Activated T-cell treated with anti-CD3 and anti-CD28 coated beads, Interleukin-2, amount 50 U/mL, for 48 hours (primary cell): Measurements from ENCODE around the gene C18orf54.
"Not testable (repeated sequence)": the region's sequence is repeated elsewhere in the genome, so short reads cannot be mapped to it uniquely, and the experiment has no call there.

Experiments used
- DNase-seq, 2 experiments: peaks; one replicate each; pipeline ENCODE4 v3.0.0-alpha.2; 2020

Gene C18orf54

DNA sequence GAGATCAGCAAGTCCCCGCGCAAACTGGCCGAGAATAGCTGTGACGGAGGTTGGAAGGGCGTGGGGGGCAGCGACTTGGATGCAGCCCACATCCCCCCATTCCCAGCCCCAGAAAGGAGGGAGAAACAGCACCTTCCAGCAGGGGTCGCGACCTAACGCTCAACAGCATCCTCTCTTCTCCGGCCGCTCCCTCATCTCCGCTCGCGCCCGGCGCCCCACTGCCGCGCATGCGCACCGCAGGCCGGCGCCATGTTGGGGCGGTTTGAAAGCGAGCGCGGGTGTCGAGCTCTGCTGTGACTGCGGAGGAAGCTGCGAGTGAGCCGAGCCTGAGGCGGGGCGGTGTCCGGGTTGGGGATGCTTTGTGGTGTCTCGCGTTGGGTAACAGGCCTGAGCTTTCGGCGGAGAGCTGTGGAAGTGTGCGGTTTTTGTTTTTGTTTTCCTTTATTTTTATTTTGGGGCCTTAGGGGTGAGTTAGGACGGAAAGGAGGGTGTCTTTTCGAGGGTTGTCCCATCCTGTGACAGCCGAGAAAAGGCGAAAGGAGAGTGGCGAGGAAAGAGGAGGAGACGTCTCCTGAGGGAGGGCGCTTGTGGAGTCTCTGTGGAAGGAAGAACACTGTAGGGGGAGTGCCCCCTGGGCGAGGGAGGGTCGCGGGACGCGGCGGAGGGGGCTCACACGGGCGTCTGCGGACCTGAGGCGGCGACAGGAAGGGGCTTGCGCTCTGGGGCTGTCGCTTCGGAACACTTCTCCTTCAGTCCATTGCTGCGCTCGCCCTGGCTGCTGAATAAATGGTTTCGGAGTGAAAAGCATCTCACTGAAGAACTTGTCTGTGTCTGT, at the start of gene C18orf54, which contains the start of gene STARD6:
C18orf54 (plus strand) TSS at position 247 of the 835 bp plus-strand sequence. CDS start 2,667 bp downstream, outside the sequence.
STARD6 (minus strand) TSS at position 199 of the 835 bp plus-strand sequence. CDS start 3,285 bp downstream, outside the sequence.
- peak; percentile 88 to 91 for DNase-seq

DNA sequence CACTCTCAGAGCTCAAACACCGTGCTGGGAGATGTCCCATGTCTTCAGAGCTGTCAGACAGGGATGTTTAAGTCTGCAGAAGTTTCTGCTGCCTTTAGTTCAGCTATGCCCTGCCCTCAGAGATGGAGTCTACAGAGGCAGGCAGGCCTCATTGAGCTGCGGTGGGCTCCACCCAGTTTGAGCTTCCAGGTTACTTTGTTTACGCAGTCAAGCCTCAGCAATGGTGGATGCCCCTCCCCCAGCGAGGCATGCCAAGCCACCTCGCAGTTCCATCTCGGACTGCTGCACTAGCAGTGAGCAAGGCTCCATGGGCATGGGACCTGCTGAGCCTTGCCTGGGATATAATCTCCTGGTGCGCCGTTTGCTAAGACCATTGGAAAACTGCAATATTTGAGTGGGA, 48.1 kb upstream of the C18orf54 start:
- DNase-seq = not testable (repeated sequence)

DNA sequence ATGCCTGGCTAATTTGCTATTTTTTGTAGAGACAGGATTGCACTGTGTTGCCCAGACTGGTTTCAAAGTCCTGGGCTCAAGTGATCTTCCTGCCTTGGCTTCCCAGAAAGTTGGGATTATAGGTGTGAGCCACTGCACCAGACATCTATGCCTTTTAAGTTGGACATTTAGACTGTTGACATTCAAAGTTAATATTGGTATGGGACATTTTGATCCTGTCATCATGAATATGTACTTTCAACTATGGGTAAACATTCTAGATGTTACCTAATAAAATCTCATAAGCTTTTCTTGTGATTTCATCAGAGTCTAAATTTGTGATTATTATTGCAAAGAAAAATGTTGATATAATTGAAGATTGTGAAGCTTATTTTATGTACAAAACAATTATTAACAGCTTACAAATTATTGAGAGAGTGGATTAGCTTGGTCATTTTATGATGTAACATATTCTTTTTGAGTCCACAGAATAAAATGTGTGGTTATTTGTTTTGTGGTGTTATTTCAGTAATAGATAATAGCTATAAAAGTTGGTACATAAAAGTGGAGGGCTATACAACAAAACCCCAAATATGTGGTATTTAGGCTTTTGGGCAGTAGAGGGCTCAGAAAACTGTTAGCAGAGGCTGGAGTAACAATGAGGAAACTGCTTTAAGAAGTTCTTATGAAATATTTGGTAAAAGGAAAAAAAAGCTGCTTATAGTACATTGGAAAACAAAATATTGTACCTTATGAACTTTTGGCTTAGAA, 41.5 kb upstream of the C18orf54 start:
- DNase-seq = no peak

DNA sequence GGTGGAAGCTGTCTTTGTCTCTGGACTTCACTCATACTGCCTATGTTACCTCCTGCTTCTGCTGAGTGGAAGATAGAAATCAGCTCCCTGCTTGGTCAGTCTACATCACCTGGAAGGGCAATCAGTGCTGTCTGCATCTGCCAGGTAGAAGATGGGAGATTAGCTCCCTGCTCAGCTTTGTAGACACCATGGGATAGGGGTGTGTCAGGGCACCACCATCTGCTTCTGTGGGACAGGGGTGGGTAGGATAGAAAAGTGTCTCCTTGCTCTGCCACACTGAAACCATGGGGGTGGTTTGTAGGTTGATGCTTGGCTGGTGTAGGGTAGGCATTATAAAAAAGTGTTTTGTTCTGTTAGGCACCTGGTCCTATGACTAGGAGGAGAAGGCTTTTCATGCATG, 34.1 kb upstream of the C18orf54 start:
- no peak for DNase-seq

DNA sequence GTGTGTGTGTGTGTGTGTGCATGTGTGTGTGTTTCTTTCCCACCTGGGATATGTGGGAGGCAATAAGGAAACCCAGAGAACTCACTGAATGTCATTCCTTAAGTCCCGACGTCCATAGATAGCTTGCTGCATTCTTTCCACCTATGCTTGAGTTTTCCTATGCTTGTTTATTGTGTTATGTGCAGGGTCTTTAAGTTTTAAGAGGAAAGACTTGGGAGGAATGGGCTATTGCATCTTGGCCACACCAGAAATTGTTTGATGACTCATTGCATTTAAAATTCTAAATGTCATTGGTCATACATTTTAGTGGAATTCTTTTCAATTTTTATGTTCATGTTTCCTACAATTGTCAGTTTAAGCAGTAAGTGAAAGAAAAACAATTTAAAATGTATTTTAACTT, 33.7 kb upstream of the C18orf54 start:
- DNase-seq = no peak

DNA sequence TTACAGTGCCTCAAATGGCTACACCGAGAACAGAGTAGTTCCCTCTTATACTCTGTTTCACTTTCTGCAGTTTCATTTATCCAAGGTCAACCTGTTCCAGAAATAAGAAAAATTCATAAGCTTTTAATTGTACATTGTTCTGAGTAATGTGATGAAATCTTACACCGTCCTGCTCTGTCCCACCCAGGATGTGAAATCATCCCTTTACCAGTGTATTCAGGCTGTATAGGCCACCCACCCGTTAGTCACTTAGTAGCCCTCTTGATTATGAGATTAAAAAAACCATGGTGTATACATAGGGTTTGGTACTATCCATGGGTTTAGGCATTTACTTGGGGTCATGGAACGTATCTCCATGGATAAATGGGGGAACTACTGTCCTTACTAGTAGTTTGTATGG, 29.9 kb upstream of the C18orf54 start:
- no peak for DNase-seq

DNA sequence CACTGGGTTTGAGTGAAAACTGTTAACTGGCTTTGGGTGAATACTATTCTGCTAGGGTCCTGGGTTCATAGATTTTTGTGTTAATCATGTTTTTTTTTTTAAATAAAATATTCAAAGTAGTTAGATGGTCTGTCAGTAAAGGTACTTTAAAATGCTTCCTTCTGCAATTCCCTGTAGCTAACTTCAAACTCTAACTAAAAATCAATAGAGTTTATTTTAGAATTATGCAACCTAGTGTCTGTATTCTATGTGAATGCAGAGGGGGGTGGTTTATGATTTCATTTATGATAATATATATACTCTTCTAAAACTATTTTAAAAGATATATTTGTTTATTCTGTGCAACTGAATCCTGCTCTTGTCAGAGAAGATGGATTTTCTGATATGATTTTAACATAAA, 27.9 kb upstream of the C18orf54 start:
- DNase-seq = no peak

DNA sequence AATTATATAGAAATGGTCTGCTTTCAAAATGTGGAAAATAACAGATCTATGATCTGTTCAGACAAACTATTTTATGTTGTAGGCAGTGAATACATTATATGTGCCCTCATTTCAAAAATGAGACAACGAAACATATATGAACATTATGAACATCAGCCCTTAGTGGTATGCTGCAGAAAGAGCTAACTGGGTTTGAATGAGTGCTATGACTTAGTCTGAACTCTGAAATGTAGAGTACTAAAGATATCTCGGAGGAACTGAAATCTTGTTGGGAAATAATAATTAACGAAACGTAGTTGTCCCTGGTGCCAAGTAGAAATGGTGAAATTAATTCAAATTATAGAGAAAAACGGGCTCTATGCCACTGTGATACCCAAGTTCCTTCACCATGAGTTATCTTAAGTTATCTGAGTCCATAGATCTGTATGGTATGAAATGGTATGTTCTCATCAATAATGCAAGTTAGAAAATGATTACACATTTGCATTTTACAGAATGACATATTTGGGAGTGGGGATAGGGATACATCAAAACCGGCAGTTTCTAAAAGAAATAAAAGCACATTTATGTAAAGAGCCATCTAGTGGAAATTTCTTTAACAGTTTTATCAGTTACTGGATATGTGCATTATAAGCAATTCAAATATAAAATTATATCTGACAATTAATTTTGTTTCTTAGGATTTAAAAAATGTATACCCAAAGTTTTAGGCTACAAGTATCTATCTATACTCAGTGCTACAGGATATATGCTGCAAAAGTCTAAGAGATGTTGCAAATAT, 26.7 kb upstream of the C18orf54 start:
- no peak for DNase-seq

DNA sequence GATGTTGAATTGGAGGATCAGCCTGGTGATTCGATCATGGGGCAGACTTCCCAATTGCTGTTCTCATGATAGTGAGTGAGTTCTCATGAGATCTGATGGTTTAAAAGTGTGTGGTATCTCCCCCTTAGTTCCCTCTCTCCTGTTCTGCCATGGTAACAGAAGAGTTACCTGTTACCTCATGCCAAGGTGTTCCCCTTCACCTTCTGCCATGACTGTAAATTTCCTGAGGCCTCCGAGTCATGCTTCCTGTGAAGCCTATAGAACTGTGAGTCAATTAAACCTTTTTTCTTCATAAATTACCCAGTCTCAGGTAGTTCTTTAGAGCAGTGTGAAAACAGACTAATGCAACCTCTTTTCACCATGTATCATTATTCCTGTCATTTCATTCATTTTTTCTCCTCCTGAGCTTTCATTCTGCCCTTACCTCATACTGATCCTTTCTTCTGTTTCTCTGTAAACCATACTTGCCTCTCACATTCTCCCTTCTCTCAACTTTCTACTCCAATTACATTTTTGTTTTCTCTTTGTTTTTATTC, 22.0 kb upstream of the C18orf54 start:
- DNase-seq = no peak

DNA sequence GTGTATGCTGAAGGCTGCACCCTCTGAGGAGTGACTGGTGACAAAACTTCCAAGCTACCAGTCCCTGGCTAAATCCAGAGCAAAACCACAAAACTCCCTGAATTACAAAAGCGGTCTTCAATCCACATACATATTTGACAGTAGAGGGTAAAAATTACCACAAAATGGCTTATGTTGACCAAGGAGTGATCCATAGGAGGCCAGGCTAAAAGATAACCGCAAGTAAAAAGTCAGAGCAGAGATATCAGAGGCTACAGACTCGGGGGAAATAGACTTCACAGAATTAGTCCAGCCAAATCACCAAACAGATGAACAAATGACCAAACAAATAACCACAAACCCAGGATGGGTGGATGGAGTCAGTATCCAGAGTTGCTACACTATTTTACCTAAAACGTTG, 19.5 kb upstream of the C18orf54 start:
- DNase-seq = no peak

DNA sequence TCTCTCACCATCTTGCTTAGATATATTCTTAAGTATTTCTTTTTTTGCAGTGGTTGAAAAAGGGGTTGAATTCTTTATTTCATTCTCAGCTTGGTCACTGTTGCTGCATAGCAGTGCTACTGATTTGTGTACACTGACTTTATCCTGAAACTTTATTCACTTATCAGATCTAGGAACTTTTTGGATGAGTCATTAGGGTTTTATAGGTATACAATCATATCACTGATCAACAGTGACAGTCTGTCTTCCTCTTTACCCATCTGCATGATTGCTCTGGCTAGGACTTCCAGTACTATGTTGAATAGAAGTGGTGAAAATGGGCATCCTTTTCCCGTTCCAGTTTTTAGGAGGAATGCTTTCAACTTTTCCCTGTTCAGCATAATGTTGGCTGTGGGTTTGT, 6.5 kb upstream of the C18orf54 start:
- no peak for DNase-seq

DNA sequence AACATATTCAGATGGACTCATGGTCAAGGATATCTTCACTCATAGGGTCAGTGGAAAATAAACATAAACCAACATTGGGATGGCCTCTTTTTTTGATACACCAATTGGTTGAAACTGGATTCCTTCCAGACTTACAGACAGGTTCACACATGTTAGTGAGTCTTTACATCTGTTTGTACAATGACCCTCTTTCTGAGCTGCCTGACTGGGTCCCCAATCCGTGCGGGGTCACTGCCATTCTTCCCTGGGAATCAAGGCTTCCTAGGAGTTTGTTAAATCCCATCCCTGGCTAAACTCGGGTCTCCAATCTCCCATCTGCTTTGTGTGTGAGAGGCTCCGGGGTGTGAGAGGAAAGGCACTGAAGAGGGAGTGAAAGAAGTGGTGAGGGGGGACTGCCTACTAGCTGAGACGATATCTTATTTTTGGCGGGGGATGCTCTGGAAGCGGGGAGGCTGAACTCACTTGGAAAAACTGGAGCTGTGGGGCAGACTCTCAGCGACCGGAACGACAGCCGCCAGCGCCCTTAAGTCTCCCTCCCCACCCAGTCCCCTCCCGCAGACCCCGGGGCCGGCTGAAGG, 535 bp upstream of the C18orf54 start:
- DNase-seq = no peak

DNA sequence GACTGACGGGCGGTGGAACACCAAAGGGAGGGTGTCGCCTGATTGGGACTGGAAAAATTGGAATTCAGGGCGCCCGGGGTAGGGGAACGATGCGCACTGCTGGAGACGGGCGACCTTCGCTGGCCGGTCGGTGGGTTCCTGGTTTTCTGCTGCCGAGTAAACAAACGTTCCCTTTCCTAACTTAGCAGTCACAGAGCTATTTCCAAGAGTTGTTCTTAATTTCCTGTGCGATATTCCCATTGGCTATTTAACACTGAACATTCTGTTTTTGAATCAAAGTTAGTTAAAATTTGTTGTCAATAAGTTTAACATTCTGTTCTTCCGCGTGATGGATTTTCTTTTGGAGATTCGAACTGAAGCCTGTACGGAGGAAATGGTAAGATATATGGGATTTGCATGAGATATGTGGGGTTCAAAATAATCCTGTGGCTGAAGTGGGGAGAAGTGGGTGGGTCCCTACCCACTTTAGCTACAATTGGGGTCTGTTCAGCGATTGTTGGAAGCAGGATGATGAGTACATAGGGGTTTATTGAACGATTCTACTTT, 862 bp downstream of the C18orf54 start:
- no peak for DNase-seq

DNA sequence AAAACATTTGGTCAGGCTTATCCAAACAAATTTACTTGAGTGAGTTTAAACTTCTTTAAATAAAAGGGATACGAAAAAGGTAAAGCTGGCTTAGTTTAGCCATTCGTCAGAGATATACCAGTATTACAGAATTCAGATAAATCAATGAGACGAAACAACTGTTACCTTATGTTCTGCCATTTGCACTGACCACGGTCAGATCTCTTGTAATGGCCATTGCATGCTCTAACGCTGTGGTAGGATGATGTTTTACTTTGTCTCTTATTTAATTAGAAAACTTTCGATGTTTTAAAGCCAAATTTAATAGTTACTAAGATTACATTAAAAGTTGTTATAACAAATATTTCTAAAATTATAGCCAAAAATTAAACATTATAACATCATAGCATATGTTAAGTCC, 1.5 kb downstream of the C18orf54 start:
- DNase-seq = no peak

DNA sequence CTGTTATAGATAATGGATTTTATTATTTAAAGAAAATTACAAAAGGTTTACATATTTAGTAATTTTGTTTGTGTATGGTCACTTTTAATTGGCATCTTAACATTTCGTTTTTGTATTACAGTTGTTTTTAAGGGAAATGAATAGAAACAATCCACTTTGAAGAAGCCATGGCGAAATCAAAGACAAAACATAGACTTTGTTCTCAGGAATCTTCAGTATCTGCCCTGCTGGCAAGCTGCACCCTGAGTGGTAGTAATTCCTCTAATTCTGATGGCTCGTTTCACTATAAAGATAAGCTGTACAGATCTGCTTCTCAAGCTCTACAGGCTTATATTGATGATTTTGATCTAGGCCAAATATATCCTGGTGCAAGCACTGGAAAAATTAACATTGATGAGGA, 2.7 kb downstream of the C18orf54 start:
- no peak for DNase-seq

DNA sequence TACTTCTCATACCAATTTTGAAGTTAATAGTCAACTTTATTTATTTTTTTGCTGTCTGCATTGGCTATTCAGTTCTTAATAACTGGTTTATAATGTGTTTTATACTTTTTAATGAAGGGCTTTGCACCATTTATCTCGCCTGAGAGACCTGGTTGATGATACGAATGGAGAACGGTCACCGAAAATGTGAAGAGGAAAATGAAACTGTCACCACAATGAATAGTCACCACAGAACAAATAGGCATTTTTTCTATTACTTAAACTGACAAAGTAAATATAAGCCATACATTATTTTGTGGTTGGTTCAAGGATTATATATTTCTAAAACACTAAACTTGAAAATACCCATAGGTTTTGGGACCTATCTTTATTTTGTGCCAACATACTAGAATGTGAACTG, 20.4 kb downstream of the C18orf54 start:
- DNase-seq = no peak

DNA sequence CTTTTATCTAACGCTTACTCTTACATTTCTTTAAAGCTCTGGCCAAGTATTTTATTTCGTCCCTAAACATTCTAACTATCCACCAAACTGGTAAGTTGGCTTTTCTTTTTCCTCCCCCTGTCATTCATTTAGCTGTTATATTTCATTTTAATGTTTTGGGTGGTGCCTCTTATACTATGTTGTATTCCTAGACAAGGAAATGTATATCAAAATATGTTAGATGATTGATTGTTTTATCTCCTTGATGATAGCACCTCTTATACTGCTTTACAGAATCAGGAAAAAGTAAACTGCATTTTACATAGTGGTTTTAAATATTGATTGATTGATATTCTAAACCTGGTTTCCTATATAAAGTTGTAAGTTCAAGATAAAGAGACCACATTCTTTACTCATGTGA, 23.9 kb downstream of the C18orf54 start:
- no peak for DNase-seq

DNA sequence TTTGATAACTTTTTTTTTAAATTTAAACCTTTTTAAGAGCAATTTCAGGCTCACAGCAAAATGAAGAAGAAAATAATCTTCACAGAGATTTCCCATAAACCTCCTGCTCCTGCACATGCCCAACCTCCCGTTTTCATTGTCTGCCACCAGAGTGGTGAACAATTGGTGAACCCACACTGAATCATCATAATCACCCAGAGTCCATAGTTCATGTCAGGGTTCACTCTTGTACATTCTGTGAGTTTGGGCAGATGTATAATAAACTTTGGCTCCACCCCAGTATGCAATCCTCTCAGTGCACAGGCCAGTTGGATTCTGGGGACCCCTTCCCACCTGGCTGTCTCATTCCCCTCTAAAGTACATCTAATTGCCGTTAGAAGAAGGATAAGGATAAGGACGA, 24.4 kb downstream of the C18orf54 start:
- DNase-seq = no peak

DNA sequence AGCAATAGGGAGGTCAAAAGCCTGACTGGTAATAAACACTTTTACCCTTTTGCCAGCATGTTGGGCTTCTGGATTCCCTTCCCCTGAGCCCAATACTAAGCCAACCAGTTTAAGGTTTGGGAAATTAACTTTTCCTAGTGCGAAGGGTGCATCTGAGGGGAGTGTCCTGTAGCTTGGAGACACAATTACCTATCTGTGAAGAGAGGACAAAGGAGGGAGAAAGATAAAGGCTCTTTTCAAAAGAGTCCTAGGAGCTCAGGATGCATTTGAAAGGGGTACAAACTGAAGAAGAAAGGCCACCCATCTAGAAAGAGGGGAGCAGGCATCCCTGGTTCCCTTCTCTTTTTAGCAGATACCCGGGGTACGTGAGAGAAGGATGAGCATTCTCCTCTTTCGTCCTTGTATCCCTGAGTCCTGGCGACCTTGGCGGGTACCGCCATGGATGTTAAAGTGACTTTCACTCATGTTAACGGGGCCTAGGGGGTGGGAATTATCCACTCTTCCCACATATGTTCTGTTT, 25.1 kb downstream of the C18orf54 start:
- DNase-seq = no peak

DNA sequence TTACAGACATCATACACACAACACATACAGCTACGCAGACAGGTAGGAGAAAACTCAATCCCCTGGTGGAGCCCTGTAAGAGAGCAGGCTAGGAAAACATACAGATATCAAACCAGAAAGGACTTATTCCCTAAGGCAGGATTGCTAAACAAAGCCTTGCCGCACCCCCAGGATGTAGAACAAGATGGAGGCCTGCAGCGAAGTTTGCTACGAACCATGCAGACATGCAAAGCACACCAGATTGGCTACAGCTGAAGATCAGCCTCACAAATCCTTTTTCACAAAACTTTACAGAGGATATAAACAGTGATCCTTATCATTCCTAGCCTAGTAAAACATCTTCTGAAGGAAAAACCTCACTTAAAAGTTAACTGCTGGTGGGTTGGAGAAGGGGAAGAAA, 28.3 kb downstream of the C18orf54 start:
- DNase-seq = no peak

DNA sequence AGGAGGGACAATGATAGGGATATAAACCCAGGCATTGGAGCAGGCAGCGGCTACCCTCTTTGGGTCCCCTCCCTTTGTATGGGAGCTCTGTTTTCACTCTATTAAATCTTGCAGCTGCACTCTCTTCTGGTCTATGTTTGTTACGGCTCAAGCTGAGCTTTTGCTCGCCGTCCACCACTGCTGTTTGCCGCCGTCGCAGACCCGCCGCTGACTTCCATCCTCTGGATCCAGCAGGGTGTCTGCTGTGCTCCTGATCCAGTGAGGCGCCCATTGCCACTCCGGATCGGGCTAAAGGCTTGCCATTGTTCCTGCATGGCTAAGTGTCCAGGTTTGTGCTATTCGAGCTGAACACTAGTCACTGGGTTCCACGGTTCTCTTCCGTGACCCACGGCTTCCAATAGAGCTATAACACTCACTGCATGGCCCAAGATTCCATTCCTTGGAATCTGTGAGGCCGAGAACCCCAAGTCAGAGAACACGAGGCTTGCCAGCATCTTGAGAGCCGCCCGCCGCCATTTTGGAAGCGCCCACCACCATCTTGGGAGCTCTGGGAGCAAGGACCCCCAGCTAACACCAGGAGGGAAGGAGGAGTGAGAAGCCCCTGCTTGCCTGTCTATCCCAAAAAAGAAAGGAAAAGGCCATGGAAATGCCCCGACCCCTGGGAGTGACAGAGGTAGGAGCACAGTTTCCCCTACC, 29.2 kb downstream of the C18orf54 start:
- not testable (repeated sequence) for DNase-seq
